Stomach (tissue), 4 donors: ENCODE measurements around the gene MYOM1.

Experiments used
- CTCF ChIP-seq, 7 experiments: fragments of 450-650 bp in 4 of 7; fragments of 200-600 bp in 3 of 7; sonication (generic) in 3 of 7; IDR thresholded peaks; one replicate each; pipeline ENCODE4 v1.5.1; 2016 to 2019; ENCODE audit warnings: antibody characterized with exemption in 7 of 7, control low read depth in 2 of 7, mild to moderate bottlenecking in 1 of 7
- EP300 ChIP-seq: sonication (generic); formaldehyde crosslinking; IDR thresholded peaks from one replicate; pipeline ENCODE4 v1.6.1; 2017; ENCODE audit warnings: antibody characterized with exemption
- POLR2A ChIP-seq, 4 donors: fragments of 450-650 bp; IDR thresholded peaks; one replicate each; pipeline ENCODE4 v1.6.1; 2016; ENCODE audit warnings: antibody characterized with exemption in 4 of 4, control low read depth in 2 of 4, mild to moderate bottlenecking in 1 of 4, moderate library complexity in 1 of 4
- POLR2AphosphoS5 ChIP-seq, 3 donors: sonication (generic); formaldehyde crosslinking; IDR thresholded peaks; one replicate each; pipeline ENCODE4 v1.6.1; 2016; ENCODE audit warnings: antibody characterized with exemption in 3 of 3

DNA sequence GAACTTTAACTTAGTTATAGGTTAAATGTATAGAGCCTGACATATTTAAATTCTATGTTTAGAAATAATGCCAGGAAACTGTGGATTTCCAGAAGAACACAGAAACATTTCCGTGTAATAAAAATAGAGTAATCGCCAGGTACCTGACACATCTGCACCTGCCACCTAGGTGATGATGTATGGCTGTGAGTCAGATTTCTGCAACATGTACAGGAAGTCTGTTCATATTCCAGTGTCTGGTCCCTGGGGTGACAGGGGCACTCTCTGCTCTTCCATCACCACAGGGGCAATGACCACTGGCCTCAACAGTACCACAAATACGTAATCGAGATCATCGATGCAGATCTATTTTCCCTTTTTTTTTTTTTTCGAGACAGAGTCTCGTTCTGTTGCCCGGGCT lies 105.7 kb downstream of the MYOM1 start:
- TF ChIP-seq CTCF (IDR thresholded peaks at IDR 0.05) (no peak), EP300 (no peak), POLR2AphosphoS5 (IDR thresholded peaks at IDR 0.05) (no peak), POLR2A (IDR thresholded peaks at IDR 0.05) (no peak)
